Measurements from ENCODE around the gene TLK1. TPM values are rescaled to one million over a fixed set of nuclear protein-coding genes. Genes with fewer than 3 reads are reported as not detected.

The TLK1 gene
- polyA plus RNA-seq, 1 of the 3 experiments (the other 2 are of a cell fraction), result 4.8 TPM

DNA sequence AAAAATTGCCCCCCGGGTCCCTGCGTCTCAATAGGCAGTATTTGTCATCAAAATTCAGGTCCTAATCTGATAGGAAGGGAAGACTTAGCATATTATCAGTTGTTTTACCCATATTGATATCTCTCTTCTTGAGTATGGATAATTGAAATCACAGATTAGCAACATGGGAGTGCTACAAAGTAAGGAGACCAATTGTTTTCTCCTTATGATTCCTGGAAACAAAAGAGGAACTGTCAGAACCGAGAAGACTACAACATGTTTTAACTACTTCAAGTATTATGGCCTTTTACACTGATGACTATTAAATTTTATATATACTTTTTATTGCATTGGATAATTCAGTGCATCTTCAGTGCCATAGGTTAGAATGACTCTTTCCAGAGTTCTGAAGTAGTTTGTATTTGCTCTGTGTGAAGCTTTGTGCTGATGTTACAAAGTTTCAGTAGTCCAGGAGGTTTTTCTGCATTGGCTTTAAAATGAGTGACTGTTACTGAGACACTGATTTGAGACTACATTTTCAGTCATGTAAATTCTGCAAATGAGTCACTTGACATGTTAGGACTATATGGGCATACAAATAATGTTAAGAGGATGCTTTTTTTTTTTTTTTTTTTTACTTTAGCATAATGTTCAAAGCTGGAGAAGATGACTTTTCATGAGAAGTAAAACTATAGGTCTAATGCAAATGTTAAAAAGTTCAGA is 19.7 kb upstream of the TLK1 start:
- Histone ChIP-seq H3K4me2 (no peak overlapping the region), H3K27me3 (ENCODE audit: insufficient read depth) (no peaks in the 10 kb centered on the region), H4K20me1 (ENCODE audit: insufficient read depth) (no peaks in the 10 kb centered on the region), H3F3A (replicated peaks; ENCODE audit: insufficient read depth) (peaks cover 2% of the 10 kb centered on the region), H3K9me2 (no peaks in the 10 kb centered on the region), H3K4me1 (ENCODE audit: control insufficient read depth in 1 of 2, insufficient read depth in 2 of 2, low read depth in 1 of 2, low read length in 1 of 2) (no peaks in the 10 kb centered on the region), H3K4me3 (ENCODE audit: low read depth in 2 of 2, low read length in 1 of 2) (no peak overlapping the region), H3K27ac (ENCODE audit: low read depth in 2 of 2, low read length in 1 of 2) (no peak overlapping the region), H3K9me3 (no peaks in the 10 kb centered on the region), H3K36me3 (replicated peaks in 1 of 2; ENCODE audit: control insufficient read depth in 1 of 2, insufficient read depth in 2 of 2, low read length in 1 of 2) (no peaks in the 10 kb centered on the region), H3K9ac (no peak overlapping the region), H3K79me2 (ENCODE audit: insufficient read depth) (no peaks in the 10 kb centered on the region), H2AFZ (ENCODE audit: low read depth) (no peak overlapping the region)
- ChIA-PET POLR2A (no interaction called here), CTCF (interaction anchor here (1.0 kb wide), 1 partner anchor 236 kb away, joined by 3 read pairs; no protein-coding TSS in a partner anchor)
- TF ChIP-seq, protein P1, sequence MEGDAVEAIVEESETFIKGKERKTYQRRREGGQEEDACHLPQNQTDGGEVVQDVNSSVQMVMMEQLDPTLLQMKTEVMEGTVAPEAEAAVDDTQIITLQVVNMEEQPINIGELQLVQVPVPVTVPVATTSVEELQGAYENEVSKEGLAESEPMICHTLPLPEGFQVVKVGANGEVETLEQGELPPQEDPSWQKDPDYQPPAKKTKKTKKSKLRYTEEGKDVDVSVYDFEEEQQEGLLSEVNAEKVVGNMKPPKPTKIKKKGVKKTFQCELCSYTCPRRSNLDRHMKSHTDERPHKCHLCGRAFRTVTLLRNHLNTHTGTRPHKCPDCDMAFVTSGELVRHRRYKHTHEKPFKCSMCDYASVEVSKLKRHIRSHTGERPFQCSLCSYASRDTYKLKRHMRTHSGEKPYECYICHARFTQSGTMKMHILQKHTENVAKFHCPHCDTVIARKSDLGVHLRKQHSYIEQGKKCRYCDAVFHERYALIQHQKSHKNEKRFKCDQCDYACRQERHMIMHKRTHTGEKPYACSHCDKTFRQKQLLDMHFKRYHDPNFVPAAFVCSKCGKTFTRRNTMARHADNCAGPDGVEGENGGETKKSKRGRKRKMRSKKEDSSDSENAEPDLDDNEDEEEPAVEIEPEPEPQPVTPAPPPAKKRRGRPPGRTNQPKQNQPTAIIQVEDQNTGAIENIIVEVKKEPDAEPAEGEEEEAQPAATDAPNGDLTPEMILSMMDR (IDR thresholded peaks at IDR 0.05), result no peak
- TF ChIP-seq, protein P2, sequence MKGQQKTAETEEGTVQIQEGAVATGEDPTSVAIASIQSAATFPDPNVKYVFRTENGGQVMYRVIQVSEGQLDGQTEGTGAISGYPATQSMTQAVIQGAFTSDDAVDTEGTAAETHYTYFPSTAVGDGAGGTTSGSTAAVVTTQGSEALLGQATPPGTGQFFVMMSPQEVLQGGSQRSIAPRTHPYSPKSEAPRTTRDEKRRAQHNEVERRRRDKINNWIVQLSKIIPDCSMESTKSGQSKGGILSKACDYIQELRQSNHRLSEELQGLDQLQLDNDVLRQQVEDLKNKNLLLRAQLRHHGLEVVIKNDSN (IDR thresholded peaks at IDR 0.05; ENCODE audit: borderline replicate concordance, low read depth), result no peak
- TF ChIP-seq RAD21 (IDR thresholded peaks at IDR 0.05; ENCODE audit: low read length), result no peak
- DNase-seq, result no peak
- WGBS (ENCODE audit: low lambda C conversion rate), result 89% methylated on average over 3 of the region's 3 CpGs

DNA sequence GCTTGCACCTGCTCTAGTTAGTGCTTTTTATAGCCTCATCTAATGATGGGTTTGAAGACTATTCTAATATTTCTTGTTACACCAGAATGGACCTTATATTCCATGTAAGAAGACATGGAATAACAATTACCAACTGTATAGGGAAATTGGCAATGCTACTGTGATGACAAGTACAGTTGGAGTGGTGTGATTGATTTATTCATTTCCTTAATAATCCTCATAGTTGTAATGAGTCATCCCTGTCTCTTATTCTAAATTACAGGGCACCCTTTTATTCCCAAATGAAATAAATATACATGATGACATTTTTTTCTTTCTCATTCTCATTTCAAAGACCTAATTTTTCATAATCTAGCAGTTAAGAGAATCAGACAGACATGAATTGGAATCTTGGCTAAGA is 18.3 kb upstream of the TLK1 start:
- H3K9me3 ChIP-seq, result no peaks in the 10 kb centered on the region
- no peak overlapping the region for H3K4me3 ChIP-seq (ENCODE audit: low read depth in 2 of 2, low read length in 1 of 2)
- H2AFZ ChIP-seq (ENCODE audit: low read depth), result no peak overlapping the region
- no peaks in the 10 kb centered on the region for H3K79me2 ChIP-seq (ENCODE audit: insufficient read depth)
- H4K20me1 ChIP-seq (ENCODE audit: insufficient read depth), result no peaks in the 10 kb centered on the region
- H3K9ac ChIP-seq, result no peak overlapping the region
- no peak overlapping the region for H3K27ac ChIP-seq (ENCODE audit: low read depth in 2 of 2, low read length in 1 of 2)
- DNase-seq, result no peak
- no peaks in the 10 kb centered on the region for H3K9me2 ChIP-seq
- no peaks in the 10 kb centered on the region for H3F3A ChIP-seq (replicated peaks; ENCODE audit: insufficient read depth)
- no peaks in the 10 kb centered on the region for H3K36me3 ChIP-seq (replicated peaks in 1 of 2; ENCODE audit: control insufficient read depth in 1 of 2, insufficient read depth in 2 of 2, low read length in 1 of 2)
- H3K4me2 ChIP-seq, result no peak overlapping the region
- ChIA-PET CTCF (interaction anchor here (1.4 kb wide), 1 partner anchor 16 kb away, joined by 4 read pairs; no protein-coding TSS in a partner anchor), POLR2A (no interaction called here)
- TF ChIP-seq, protein P3, sequence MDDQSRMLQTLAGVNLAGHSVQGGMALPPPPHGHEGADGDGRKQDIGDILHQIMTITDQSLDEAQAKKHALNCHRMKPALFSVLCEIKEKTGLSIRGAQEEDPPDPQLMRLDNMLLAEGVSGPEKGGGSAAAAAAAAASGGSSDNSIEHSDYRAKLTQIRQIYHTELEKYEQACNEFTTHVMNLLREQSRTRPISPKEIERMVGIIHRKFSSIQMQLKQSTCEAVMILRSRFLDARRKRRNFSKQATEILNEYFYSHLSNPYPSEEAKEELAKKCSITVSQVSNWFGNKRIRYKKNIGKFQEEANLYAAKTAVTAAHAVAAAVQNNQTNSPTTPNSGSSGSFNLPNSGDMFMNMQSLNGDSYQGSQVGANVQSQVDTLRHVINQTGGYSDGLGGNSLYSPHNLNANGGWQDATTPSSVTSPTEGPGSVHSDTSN (IDR thresholded peaks at IDR 0.05), result peak; percentile 36
- TF ChIP-seq RFX5 (IDR thresholded peaks at IDR 0.05; ENCODE audit: low read length), result no peak
- H3K27me3 ChIP-seq (ENCODE audit: insufficient read depth), result no peaks in the 10 kb centered on the region
- no peaks in the 10 kb centered on the region for H3K4me1 ChIP-seq (ENCODE audit: control insufficient read depth in 1 of 2, insufficient read depth in 2 of 2, low read depth in 1 of 2, low read length in 1 of 2)

DNA sequence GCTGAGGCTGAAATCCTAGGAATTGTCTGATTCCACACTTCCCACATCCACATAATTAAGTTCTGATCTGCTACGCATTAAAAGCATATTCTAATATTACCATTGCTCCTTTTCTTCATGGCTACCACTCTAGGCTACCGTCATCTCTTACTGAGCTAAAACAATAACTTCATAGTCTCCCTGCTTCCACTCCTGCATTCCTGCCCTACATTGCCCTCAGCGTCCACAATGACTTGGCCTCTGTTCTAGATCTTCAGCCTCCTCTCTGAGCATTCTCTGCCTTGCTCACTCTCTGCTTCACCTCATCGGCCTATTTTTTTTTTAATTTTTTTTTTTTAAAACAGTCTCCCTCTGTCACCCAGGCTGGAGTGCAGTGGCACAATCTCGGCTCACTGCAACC is 15.8 kb upstream of the TLK1 start:
- H3K79me2 ChIP-seq (ENCODE audit: insufficient read depth), result no peaks in the 10 kb centered on the region
- no peaks in the 10 kb centered on the region for H3K27me3 ChIP-seq (ENCODE audit: insufficient read depth)
- no peak overlapping the region for H3K4me2 ChIP-seq
- ChIA-PET POLR2A (no interaction called here), CTCF (no interaction called here)
- no peaks in the 10 kb centered on the region for H3K9me2 ChIP-seq
- no peak overlapping the region for H3K9ac ChIP-seq
- no peak overlapping the region for H2AFZ ChIP-seq (ENCODE audit: low read depth)
- no peak overlapping the region for H3K27ac ChIP-seq (ENCODE audit: low read depth in 2 of 2, low read length in 1 of 2)
- H3K9me3 ChIP-seq, result no peaks in the 10 kb centered on the region
- no peaks in the 10 kb centered on the region for H3F3A ChIP-seq (replicated peaks; ENCODE audit: insufficient read depth)
- H3K36me3 ChIP-seq (replicated peaks in 1 of 2; ENCODE audit: control insufficient read depth in 1 of 2, insufficient read depth in 2 of 2, low read length in 1 of 2), result no peaks in the 10 kb centered on the region
- TF ChIP-seq MEF2A (IDR thresholded peaks at IDR 0.05; ENCODE audit: borderline replicate concordance, low read depth), result no peak
- no peak for TF ChIP-seq TCF12 (IDR thresholded peaks at IDR 0.05)
- TF ChIP-seq, protein P4, sequence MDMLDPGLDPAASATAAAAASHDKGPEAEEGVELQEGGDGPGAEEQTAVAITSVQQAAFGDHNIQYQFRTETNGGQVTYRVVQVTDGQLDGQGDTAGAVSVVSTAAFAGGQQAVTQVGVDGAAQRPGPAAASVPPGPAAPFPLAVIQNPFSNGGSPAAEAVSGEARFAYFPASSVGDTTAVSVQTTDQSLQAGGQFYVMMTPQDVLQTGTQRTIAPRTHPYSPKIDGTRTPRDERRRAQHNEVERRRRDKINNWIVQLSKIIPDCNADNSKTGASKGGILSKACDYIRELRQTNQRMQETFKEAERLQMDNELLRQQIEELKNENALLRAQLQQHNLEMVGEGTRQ (IDR thresholded peaks at IDR 0.05; ENCODE audit: borderline replicate concordance, low read depth, low read length), result no peak
- no peak for TF ChIP-seq RAD21 (IDR thresholded peaks at IDR 0.05; ENCODE audit: low read length)
- TF ChIP-seq MXI1 (IDR thresholded peaks at IDR 0.05; ENCODE audit: low read depth, low read length), result no peak
- no peak for TF ChIP-seq RCOR1 (IDR thresholded peaks at IDR 0.05; ENCODE audit: low read length)
- no peak for DNase-seq
- no peaks in the 10 kb centered on the region for H3K4me1 ChIP-seq (ENCODE audit: control insufficient read depth in 1 of 2, insufficient read depth in 2 of 2, low read depth in 1 of 2, low read length in 1 of 2)
- H3K4me3 ChIP-seq (ENCODE audit: low read depth in 2 of 2, low read length in 1 of 2), result no peak overlapping the region
- 87% methylated on average over 5 of the region's 5 CpGs for WGBS (ENCODE audit: low lambda C conversion rate)
- H4K20me1 ChIP-seq (ENCODE audit: insufficient read depth), result no peaks in the 10 kb centered on the region
